Fibroblast of skin of left biceps (primary cell): ENCODE results near the gene TPI1.
"Not testable (repeated sequence)": the region's sequence is repeated elsewhere in the genome, so short reads cannot be mapped to it uniquely, and the experiment has no call there.

Experiments used
- DNase-seq, 2 experiments: peaks; one replicate each; pipeline ENCODE4 v3.0.0-alpha.2; 2013; ENCODE audit warnings: low read depth in 2 of 2

TPI1 gene

DNA sequence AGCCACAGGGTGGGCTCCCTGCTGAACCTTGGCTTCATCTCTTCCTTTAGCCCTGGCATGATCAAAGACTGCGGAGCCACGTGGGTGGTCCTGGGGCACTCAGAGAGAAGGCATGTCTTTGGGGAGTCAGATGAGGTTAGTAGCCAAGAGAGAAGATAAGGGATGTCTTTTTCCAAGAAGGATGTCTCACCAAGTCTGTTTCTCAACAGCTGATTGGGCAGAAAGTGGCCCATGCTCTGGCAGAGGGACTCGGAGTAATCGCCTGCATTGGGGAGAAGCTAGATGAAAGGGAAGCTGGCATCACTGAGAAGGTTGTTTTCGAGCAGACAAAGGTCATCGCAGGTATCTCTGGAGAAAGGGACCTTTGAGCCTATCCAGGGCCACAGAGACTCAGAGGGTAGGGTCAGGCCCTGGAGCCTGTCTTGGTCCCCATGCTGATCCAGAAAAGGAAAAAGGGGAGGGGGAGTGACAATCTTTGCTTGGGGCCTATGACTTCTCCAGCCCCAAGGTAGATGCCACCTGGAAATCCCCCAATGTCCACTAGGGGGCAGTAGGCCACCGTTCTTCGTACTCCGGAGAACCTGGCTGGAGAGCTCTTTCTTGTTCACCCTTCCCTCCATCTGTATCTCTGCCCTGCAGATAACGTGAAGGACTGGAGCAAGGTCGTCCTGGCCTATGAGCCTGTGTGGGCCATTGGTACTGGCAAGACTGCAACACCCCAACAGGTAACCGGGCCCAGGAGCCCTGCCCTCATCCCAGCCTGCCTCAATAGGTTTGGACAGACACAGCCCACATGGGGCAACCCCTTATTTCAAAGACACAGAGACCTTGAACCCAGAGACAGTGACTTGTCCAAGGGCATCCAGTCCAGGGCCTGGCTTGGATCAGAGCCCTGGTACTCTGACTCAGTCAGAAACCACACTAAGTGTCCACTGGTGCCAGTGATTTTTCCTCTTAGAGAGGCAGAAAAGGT is 2.0 kb downstream of the TPI1 start:
- no peak for DNase-seq

- DNase-seq, result not testable (repeated sequence)
Measured at GRCh38 chr12:6870304-6870703, 3.0 kb downstream of the TPI1 start.

GRCh38 chr12:6871052-6871957 is 4.0 kb downstream of the TPI1 start:
- DNase-seq, result no peak

GRCh38 chr12:6872073-6873048 is 5.0 kb downstream of the TPI1 start:
- DNase-seq, result peak in 1 of 2 experiments; percentile 38

DNA sequence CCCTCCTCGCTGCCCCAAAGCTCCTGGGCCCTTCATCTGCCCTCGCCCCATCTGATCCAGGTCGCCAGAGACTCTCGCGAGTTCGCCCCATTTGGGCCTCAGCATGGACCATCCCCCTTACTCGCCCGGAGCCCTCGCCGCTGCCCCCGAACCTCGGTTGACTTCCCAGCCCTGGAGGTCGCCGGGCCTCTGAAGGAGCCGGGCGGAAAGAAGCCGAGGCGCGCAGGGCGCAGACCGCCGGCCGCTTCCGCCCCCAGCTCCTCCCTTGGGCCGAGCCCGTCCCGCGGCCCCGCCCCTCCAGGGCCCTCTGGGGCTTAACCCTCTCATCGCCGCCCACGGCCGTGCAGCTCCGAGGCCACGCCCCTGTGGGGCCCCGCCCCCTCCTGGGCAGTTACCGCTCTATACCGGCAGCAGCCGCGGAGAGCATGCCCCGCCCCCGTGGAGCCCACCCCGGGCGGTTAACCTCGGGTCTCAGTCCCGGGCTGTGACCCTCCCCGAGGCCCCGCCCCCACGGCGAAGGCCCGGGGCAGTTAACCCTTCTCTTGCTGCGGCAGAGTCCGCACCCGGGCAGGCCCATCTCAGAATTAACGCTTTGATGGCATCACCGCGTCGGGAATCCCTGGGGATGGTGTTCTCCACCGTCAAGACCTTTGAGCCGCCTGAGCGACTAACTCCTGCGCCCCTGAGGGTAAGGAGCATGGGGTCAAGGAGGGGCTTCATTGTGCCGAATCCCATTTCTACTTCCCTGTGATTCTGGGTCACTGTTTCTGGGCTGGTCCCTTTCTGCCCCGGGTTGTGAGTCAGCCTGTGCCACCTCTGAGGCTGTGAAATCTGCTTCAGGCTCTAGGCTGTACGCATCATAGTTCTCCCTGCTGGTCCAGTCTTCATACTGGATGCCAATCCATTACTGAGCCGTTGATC is 6.0 kb downstream of the TPI1 start, which contains the start of gene SPSB2:
Gene SPSB2, minus strand, starts transcription at position 210 of the 921 bp plus-strand sequence. CDS start 402 bp downstream, outside the sequence.
- DNase-seq, result peak; percentile 70 to 76

- not testable (repeated sequence) for DNase-seq
Measured at GRCh38 chr12:6874015-6874368, 6.7 kb downstream of the TPI1 start.

- not testable (repeated sequence) for DNase-seq
Measured at GRCh38 chr12:6879824-6880223, 12.5 kb downstream of the TPI1 start.

- no peak for DNase-seq
Measured at GRCh38 chr12:6883252-6883651, 15.9 kb downstream of the TPI1 start.

DNA sequence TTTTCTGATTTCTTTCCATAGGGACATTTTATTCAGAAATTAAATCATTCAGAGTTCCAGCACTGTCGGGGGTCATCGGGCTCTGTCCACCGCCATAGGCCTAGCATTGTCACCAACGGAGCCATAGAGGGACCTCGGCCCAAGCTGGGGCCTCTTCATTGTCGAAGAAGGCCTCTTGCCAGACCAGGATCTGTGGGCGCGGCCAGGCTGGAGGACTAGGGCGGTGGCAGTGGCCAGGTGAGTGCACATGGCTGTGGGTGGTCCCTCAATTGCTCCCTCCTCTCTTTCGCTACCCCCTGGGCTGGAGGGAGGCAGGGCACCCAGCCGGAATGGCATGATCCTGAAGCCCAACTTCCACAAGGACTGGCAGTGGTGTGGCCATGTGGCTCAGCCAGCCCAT is 16.4 kb downstream of the TPI1 start:
- DNase-seq, result no peak

DNA sequence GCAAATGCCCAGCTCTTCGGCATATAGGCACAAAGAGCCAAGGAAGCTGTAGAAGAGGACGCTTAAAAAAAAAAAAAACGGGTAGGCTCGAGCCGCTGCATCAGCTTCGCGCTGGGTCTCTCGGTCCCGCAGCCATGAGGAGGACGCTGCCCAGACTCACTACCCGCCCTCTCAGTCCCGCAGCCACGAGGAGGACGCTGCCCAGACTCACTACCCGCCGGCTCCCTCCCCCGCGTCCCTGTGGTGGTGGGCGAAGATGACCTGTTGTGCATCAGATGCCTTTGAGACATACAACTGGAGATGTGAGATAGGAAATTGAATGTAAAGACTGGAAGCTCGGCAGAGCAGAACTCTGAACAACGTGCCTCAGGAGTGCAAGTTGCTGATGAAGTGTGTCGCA is 17.2 kb downstream of the TPI1 start:
- DNase-seq, result no peak

- DNase-seq, result not testable (repeated sequence)
Measured at GRCh38 chr12:6886206-6886999, 19.1 kb downstream of the TPI1 start.

DNA sequence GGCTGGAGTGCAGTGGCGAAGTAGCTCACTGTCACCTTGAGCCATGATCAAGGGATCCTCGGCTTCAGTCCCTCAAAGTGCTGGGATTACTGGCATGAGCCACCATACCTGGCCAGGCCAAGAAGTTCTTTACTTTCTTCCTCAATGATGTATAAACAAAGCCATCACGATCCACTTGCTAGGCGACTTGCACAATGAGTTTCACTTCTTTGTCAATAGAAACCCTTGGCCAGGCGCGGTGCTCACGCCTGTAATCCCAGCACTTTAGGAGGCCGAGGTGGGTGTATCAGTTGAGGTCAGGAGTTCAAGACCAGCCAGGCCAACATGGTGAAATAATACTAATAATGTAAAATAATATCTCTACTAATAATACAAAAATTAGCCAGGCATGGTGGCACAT is 20.1 kb downstream of the TPI1 start:
- no peak for DNase-seq

- DNase-seq, result no peak
Measured at GRCh38 chr12:6888360-6888759, 21.0 kb downstream of the TPI1 start.

- DNase-seq, result not testable (repeated sequence)
Measured at GRCh38 chr12:6888794-6889193, 21.5 kb downstream of the TPI1 start.

DNA sequence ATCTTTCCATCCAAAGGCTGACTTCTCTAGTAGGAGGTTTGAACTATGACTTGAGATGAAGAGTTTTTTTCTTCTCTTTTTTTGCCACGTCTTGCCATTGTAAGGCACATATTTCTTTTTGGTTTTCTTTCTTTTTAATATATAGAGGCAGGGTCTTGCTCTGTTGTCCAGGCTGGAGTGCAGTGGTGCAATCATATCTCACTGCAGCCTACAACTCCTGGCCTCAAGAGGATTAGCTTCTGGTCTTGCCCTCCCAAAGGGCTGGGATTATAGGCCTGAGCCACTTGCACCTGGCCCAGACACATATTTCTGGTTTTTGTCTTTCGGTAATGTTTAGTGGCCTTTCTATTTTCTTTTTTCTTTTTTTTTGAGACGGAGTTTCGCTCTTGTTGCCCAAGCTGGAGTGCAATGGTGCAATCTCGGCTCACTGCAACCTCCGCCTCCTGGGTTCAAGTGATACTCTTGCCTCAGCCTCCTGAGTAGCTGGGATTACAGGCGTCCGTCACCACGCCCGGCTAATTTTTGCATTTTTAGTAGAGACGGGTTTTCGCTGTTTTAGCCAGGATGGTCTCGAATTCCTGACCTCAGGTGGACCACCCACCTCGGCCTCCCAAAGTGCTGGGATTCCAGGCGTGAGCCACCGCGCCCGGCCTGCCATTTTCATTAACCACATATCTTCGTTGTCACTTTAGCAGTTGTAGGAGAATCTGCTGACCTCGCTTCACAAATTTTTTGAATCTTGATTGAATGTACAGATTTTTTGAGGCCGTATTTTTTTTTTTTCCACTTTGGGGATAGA is 22.6 kb downstream of the TPI1 start:
- not testable (repeated sequence) for DNase-seq

DNA sequence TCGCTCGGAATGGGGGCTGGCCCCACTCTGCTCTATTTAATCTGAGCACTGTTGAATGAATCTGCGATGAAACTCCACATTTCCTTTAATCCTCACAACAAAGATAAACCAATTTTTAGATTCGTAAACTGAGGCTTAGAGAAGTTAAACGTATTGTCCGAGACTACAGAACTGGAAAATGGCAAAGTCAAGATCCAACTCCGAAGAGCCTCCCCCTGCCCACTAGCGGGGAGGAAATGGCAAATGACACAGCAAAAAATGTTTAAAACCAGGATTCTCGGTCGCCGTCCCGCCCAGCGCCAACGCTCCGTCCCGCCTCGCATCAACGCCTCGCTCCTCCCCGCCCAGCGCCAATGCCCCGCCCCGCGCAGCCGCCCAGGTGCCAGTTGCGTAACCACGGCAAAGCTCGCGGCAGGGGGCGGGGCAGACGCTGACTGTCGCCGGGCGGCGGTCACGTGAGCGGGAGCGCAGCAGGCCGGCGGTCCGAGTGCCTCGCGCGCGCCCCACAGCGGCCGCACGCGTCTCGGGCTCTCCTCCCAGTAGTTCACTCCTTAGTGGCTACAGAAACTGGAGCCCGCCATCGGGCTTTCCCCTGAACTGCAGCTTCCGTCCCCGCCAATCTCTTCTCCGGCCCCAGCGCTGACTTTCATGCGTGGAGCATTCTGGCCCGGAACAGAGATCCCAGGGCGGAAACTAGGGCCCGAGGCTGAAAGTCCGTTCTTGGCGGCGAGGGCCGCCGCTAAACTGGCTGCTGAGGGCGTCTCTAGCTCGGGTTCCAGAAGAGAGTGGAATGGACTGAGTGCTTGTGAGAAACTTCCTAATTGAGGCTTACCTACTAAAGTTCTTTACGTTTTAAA is 23.7 kb downstream of the TPI1 start:
- peak; percentile 92 to 93 for DNase-seq

GRCh38 chr12:6891646-6892001 is 24.3 kb downstream of the TPI1 start:
- DNase-seq, result no peak
